CMK (cell line): ENCODE data around the gene VDR.
"Not testable (repeated sequence)": the region's sequence is repeated elsewhere in the genome, so short reads cannot be mapped to it uniquely, and the experiment has no call there.

Source experiments
- DNase-seq: peaks from one replicate; pipeline ENCODE4 v3.0.0-alpha.2; 2010; ENCODE audit warnings: low read depth

Gene VDR

GRCh38 chr12:47846294-47846996, 58.3 kb downstream of the VDR start:
- no peak for DNase-seq

GRCh38 chr12:47845081-47845480, 59.7 kb downstream of the VDR start:
- DNase-seq: no peak

- DNase-seq: no peak
Measured at GRCh38 chr12:47844264-47845019, 60.4 kb downstream of the VDR start.

- DNase-seq: no peak
Measured at GRCh38 chr12:47843226-47843980, 61.4 kb downstream of the VDR start.

- DNase-seq: not testable (repeated sequence)
Measured at GRCh38 chr12:47842543-47842942, 62.3 kb downstream of the VDR start.

GRCh38 chr12:47841910-47842309, 62.9 kb downstream of the VDR start:
- no peak for DNase-seq

- no peak for DNase-seq
Measured at GRCh38 chr12:47841501-47841900, 63.3 kb downstream of the VDR start.

- no peak for DNase-seq
Measured at GRCh38 chr12:47840571-47840970, 64.2 kb downstream of the VDR start.

GRCh38 chr12:47839214-47839876, 65.4 kb downstream of the VDR start:
- no peak for DNase-seq

GRCh38 chr12:47838286-47838931, 66.4 kb downstream of the VDR start:
- no peak for DNase-seq

GRCh38 chr12:47837190-47838171, 67.3 kb downstream of the VDR start:
- DNase-seq: no peak

GRCh38 chr12:47835831-47836155, 69.0 kb downstream of the VDR start:
- DNase-seq: no peak

- DNase-seq: no peak
Measured at GRCh38 chr12:47835006-47835830, 69.6 kb downstream of the VDR start.

- no peak for DNase-seq
Measured at GRCh38 chr12:47834199-47834903, 70.4 kb downstream of the VDR start.

- no peak for DNase-seq
Measured at GRCh38 chr12:47833591-47834012, 71.2 kb downstream of the VDR start.

GRCh38 chr12:47832263-47832933, 72.4 kb downstream of the VDR start:
- DNase-seq: no peak

GRCh38 chr12:47829584-47829983, 75.2 kb downstream of the VDR start:
- no peak for DNase-seq

GRCh38 chr12:47828976-47829482, 75.8 kb downstream of the VDR start:
- no peak for DNase-seq
